ENCODE data around the gene IKBIP.
A peak's percentile ranks its signal among the peaks of the same experiment; 100 is the strongest.
"Not testable (repeated sequence)": the region's sequence is repeated elsewhere in the genome, so short reads cannot be mapped to it uniquely, and the experiment has no call there.

The IKBIP gene

GRCh38 chr12:98644712-98645571 lies at the start of gene IKBIP, which contains the start of gene APAF1:
Gene IKBIP, minus strand, starts transcription at chr12:98644788. Its CDS starts 87 bp downstream, at chr12:98644701.
Gene APAF1, plus strand, starts transcription at chr12:98645290. Its CDS starts 3,070 bp downstream, at chr12:98648360.
- DNase-seq, result peak; percentile 89 to 98

- no peak for DNase-seq
Observed at GRCh38 chr12:98691351-98691750, 46.8 kb upstream of the IKBIP start.

- DNase-seq, result no peak
Observed at GRCh38 chr12:98686603-98687002, 42.0 kb upstream of the IKBIP start.

- DNase-seq, result no peak
Observed at GRCh38 chr12:98684199-98684598, 39.6 kb upstream of the IKBIP start.

GRCh38 chr12:98679611-98680005 lies 35.0 kb upstream of the IKBIP start:
- no peak for DNase-seq

- no peak for DNase-seq
Observed at GRCh38 chr12:98678946-98679610, 34.5 kb upstream of the IKBIP start.

GRCh38 chr12:98678236-98678945 lies 33.8 kb upstream of the IKBIP start:
- DNase-seq, result no peak

- no peak for DNase-seq
Observed at GRCh38 chr12:98674841-98675240, 30.3 kb upstream of the IKBIP start.

GRCh38 chr12:98671459-98671858 lies 26.9 kb upstream of the IKBIP start:
- no peak for DNase-seq

- no peak for DNase-seq
Observed at GRCh38 chr12:98669751-98670150, 25.2 kb upstream of the IKBIP start.

GRCh38 chr12:98660521-98660920 lies 15.9 kb upstream of the IKBIP start:
- DNase-seq, result no peak

- DNase-seq, result no peak
Observed at GRCh38 chr12:98656289-98657101, 11.9 kb upstream of the IKBIP start.

- DNase-seq, result peak; percentile 23 to 66
Observed at GRCh38 chr12:98653866-98654493, 9.4 kb upstream of the IKBIP start.

- no peak for DNase-seq
Observed at GRCh38 chr12:98651328-98651727, 6.7 kb upstream of the IKBIP start.

GRCh38 chr12:98646294-98647090 lies 1.9 kb upstream of the IKBIP start:
- peak in 1 of 2 experiments; percentile 3 for DNase-seq

- no peak for DNase-seq
Observed at GRCh38 chr12:98645572-98646067, 1.0 kb upstream of the IKBIP start.

GRCh38 chr12:98644433-98644711 lies 216 bp downstream of the IKBIP start:
- no peak for DNase-seq

GRCh38 chr12:98642801-98643200 lies 1.8 kb downstream of the IKBIP start:
- DNase-seq, result not testable (repeated sequence)

GRCh38 chr12:98639491-98639890 lies 5.1 kb downstream of the IKBIP start:
- no peak for DNase-seq

- no peak for DNase-seq
Observed at GRCh38 chr12:98638009-98638408, 6.6 kb downstream of the IKBIP start.

- DNase-seq, result no peak
Observed at GRCh38 chr12:98637068-98637467, 7.5 kb downstream of the IKBIP start.

Data from NCI-H446 (cell line).